Naive thymus-derived CD4-positive, alpha-beta T cell (primary cell): ENCODE results near the gene KLF7. TPM values are rescaled to one million over a fixed set of nuclear protein-coding genes. Genes with fewer than 3 reads are reported as not detected.
"Not testable (repeated sequence)": the region's sequence is repeated elsewhere in the genome, so short reads cannot be mapped to it uniquely, and the experiment has no call there.

Source experiments
- ATAC-seq: fragments of 150-1000 bp; cut with Tn5 transposase; 2 replicates; pipeline ENCODE4 v1.10.0; 2021; ENCODE audit warnings: mild to moderate bottlenecking, moderate library complexity
- CTCF ChIA-PET: fragments of 350-600 bp; sonication (Branson Sonifier 250); formaldehyde crosslinking; loops from one replicate; lab custom pipeline; 2021; ENCODE audit warnings: antibody characterized with exemption; lab: Charles Lee
- POLR2A ChIA-PET: fragments of 350-600 bp; sonication (Branson Sonifier 250); formaldehyde crosslinking; loops from one replicate; lab custom pipeline; 2021; ENCODE audit warnings: antibody characterized with exemption, inconsistent platforms; lab: Charles Lee
- DNase-seq, 9 donors: peaks; one replicate each; pipeline versions ENCODE4 v3.0.0 to v3.0.0-alpha.2; 2020 to 2022; ENCODE audit warnings: mixed read lengths in 1 of 9
- H3K27ac ChIP-seq: one replicate; pipeline ENCODE4 v1.7.0; 2013; ENCODE audit warnings: mild to moderate bottlenecking, low read depth, low read length, moderate library complexity
- H3K27me3 ChIP-seq, 2 donors: one replicate each; pipeline ENCODE4 v1.7.0; 2013; ENCODE audit warnings: low read length in 2 of 2, mild to moderate bottlenecking in 2 of 2, moderate library complexity in 2 of 2; ENCODE audit not compliant: control insufficient read depth in 2 of 2, insufficient read depth in 2 of 2
- H3K36me3 ChIP-seq, 3 experiments: 1 replicate in 2 of 3; 2 replicates in 1 of 3; pipeline ENCODE4 v1.7.0; 2013; ENCODE audit warnings: low read length in 3 of 3, mild to moderate bottlenecking in 3 of 3, moderate library complexity in 1 of 3; ENCODE audit not compliant: insufficient read depth in 3 of 3, control insufficient read depth in 2 of 3
- H3K4me1 ChIP-seq, 2 donors: one replicate each; pipeline ENCODE4 v1.7.0; 2013; ENCODE audit warnings: low read length in 2 of 2, mild to moderate bottlenecking in 2 of 2, moderate library complexity in 1 of 2; ENCODE audit not compliant: control insufficient read depth in 2 of 2, insufficient read depth in 2 of 2
- H3K4me3 ChIP-seq: 2 replicates; pipeline ENCODE4 v1.7.0; 2013; ENCODE audit warnings: mild to moderate bottlenecking, low read length
- H3K9me3 ChIP-seq, 3 experiments: 1 replicate in 2 of 3; 2 replicates in 1 of 3; pipeline ENCODE4 v1.7.0; 2013; ENCODE audit warnings: low read length in 3 of 3; ENCODE audit not compliant: control insufficient read depth in 2 of 3
- H3K27ac Mint-ChIP-seq, 9 donors: one replicate each; pipeline ENCODE4 v1.8.0; 2020 to 2022; ENCODE audit warnings: mixed read lengths in 9 of 9, mild to moderate bottlenecking in 8 of 9, moderate library complexity in 5 of 9, inconsistent platforms in 2 of 9
- H3K27me3 Mint-ChIP-seq, 5 donors: one replicate each; pipeline ENCODE4 v1.8.0; 2021 to 2022; ENCODE audit warnings: mixed read lengths in 5 of 5, mild to moderate bottlenecking in 1 of 5
- H3K36me3 Mint-ChIP-seq, 5 donors: one replicate each; pipeline ENCODE4 v1.8.0; 2020 to 2022; ENCODE audit warnings: mixed read lengths in 5 of 5, mild to moderate bottlenecking in 3 of 5, inconsistent platforms in 1 of 5
- H3K4me1 Mint-ChIP-seq, 7 donors: one replicate each; pipeline ENCODE4 v1.8.0; 2020 to 2022; ENCODE audit warnings: mixed read lengths in 7 of 7, mild to moderate bottlenecking in 3 of 7, inconsistent platforms in 1 of 7
- H3K4me3 Mint-ChIP-seq, 10 donors: one replicate each; pipeline ENCODE4 v1.8.0; 2020 to 2022; ENCODE audit warnings: mild to moderate bottlenecking in 10 of 10, mixed read lengths in 10 of 10, moderate library complexity in 6 of 10, inconsistent platforms in 2 of 10
- H3K9me3 Mint-ChIP-seq, 11 donors: one replicate each; pipeline ENCODE4 v1.8.0; 2020 to 2022; ENCODE audit warnings: mixed read lengths in 11 of 11, mild to moderate bottlenecking in 4 of 11, inconsistent platforms in 1 of 11, moderate library complexity in 1 of 11
- intact Hi-C, 2 donors: fragments of 100-400 bp; cut with micrococcal nuclease; formaldehyde crosslinking; loops; one replicate each; pipeline ENCODE4 v1.15.1; 2023
- microRNA-seq: library from miRNA; unstranded; fragments of <30 nt; microRNA quantifications from one replicate; pipeline ENCODE4 v1.2.0, GENCODE V29; 2022; ENCODE audit warnings: borderline microRNAs expressed
- polyA plus RNA-seq, 2 donors: library from polyadenylated mRNA; unstranded; fragments of 300-500 nt; fragmentation: Illumina TruSeq; gene quantifications; one replicate each; pipeline ENCODE4 v1.2.3, GENCODE V29; 2021
- total RNA-seq, 6 experiments: library from RNA in 5 of 6; stranded (reverse) in 5 of 6; gene quantifications; 1 replicate in 5 of 6; 2 replicates in 1 of 6; pipeline ENCODE4 v1.2.3 and lab custom pipeline; 2021 to 2026

Gene KLF7
- total and polyA plus RNA-seq, 7 experiments from 2014 or later, result 18.7 to 93.3 (median 71.7) TPM

DNA sequence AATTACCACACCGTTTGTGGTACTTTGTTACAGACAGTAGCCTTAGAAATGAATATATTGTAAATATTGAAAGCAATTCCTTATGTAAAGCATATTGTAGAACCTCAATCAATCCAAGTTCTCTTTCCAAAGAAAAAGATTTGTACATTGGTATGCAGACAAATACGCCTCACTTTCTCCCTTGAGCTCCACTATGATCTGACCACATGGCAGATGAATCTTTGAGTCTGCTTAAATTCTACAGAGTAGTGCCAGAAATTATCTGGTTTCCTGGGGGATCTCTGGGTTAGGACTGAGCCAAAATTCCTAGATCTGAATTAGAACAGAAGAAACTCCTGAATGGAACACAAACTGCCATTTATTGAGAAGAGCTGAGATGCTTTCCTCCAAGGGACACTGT lies 127.4 kb downstream of the KLF7 start:
- DNase-seq (no peak), ATAC-seq (no peak)
- no peak overlapping the region for H3K27ac Mint-ChIP-seq
- no peak overlapping the region for H3K4me3 Mint-ChIP-seq
- no peak overlapping the region for H3K27ac ChIP-seq
- H3K4me1 ChIP-seq, result no peaks in the 10 kb centered on the region
- H3K9me3 ChIP-seq, result no peaks in the 10 kb centered on the region
- ChIA-PET POLR2A (no interaction called here), CTCF (no interaction called here)
- no peaks in the 10 kb centered on the region for H3K4me1 Mint-ChIP-seq
- H3K36me3 ChIP-seq, result no peaks in the 10 kb centered on the region
- peaks cover 0 to 8% (median 4%) of the 10 kb centered on the region in 5 donors for H3K27me3 Mint-ChIP-seq
- H3K36me3 Mint-ChIP-seq, result peaks cover 0 to 4% (median 0%) of the 10 kb centered on the region in 5 donors
- peaks cover 0 to 11% (median 7%) of the 10 kb centered on the region in 11 donors for H3K9me3 Mint-ChIP-seq
- intact Hi-C loops, result no loop called here
- no peaks in the 10 kb centered on the region for H3K27me3 ChIP-seq
- no peak overlapping the region for H3K4me3 ChIP-seq

DNA sequence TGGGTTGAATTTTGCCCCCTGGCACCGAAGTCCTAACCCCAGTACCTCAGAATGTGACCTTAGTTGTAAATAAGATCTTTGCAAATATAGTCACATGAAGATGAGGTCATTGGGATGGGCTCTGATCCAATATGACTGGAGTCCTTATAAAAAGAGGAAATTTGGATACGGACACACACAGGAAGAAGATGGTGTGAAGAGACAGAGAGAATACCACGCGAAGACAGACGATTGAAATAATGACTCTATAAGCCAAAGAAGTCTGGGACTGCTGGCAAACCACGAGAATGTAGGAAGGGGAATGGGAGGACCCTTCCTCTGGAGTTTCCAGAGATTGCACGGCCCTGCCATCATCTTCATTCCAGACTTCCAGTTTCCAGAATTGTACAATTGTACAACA lies 127.9 kb downstream of the KLF7 start:
- intact Hi-C loops, result no loop called here
- Mint-ChIP-seq H3K27me3 (peaks cover 0 to 8% (median 4%) of the 10 kb centered on the region in 5 donors), H3K4me1 (no peaks in the 10 kb centered on the region), H3K36me3 (peaks cover 0 to 5% (median 0%) of the 10 kb centered on the region in 5 donors), H3K4me3 (no peak overlapping the region), H3K27ac (no peak overlapping the region), H3K9me3 (peaks cover 3 to 15% (median 11%) of the 10 kb centered on the region in 11 donors)
- POLR2A ChIA-PET, result no interaction called here
- no peaks in the 10 kb centered on the region for H3K4me1 ChIP-seq
- H3K36me3 ChIP-seq, result no peaks in the 10 kb centered on the region
- CTCF ChIA-PET, result no interaction called here
- H3K27me3 ChIP-seq, result no peaks in the 10 kb centered on the region
- H3K9me3 ChIP-seq, result no peaks in the 10 kb centered on the region
- H3K27ac ChIP-seq, result no peak overlapping the region
- H3K4me3 ChIP-seq, result no peak overlapping the region
- DNase-seq (no peak), ATAC-seq (no peak)

DNA sequence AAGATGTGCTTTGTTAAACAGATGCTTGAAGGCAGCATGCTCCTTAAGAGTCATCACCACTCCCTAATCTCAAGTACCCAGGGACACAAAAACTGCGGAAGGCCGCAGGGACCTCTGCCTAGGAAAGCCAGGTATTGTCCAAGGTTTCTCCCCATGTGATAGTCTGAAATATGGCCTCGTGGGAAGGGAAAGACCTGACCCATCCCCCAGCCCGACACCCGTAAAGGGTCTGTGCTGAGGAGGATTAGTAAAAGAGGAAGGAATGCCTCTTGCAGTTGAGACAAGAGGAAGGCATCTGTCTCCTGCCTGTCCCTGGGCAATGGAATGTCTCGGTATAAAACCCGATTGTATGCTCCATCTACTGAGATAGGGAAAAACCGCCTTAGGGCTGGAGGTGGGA lies 128.7 kb downstream of the KLF7 start:
- H3K36me3 Mint-ChIP-seq, H3K4me1 Mint-ChIP-seq, H3K9me3 ChIP-seq, POLR2A ChIA-PET, intact Hi-C loops, H3K27ac Mint-ChIP-seq, DNase-seq, H3K27me3 Mint-ChIP-seq, ATAC-seq, H3K4me3 ChIP-seq, H3K4me3 Mint-ChIP-seq, H3K27ac ChIP-seq, H3K27me3 ChIP-seq, H3K36me3 ChIP-seq, CTCF ChIA-PET, H3K4me1 ChIP-seq: not testable (repeated sequence)
- peaks cover 3 to 21% (median 12%) of the 10 kb centered on the region in 11 donors for H3K9me3 Mint-ChIP-seq

DNA sequence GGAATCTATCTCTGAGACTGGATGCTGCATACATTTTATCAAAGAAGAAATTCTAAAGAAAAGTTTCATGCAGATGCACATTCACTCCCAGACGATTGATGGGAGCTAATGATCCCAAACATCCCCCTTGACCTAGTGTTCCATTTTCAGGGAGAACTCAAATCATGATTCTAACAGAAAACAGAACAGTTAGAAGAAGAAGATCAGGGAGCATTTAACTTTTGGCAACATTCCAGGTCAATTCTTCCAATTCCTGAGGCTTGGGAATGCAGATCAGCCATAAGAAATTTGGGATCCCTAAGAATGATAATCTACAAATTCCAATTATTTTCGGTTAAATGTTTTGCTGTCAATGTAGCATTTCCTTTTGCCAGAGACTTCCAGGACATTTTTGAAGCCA lies 129.9 kb downstream of the KLF7 start:
- H3K36me3 Mint-ChIP-seq, result peaks cover 0 to 5% (median 0%) of the 10 kb centered on the region in 5 donors

DNA sequence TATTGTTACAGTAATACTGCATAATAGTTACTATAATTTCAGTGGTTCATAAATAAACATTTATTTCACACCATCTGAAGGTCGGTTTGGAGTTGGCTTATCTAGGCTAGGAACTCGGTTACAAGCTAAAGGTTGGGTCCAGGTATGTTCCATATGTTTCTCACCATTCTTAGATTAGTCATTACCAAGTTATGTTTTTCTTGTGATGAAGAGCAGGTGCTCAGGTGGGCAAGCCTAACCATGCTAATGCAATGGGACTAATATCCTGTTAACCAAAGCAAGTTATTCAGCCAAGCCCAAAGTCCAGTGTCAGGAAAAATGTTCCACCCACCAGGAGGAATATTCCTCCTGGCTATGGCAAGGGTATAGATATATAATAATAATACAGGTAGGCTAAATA lies 133.3 kb downstream of the KLF7 start:
- ATAC-seq, result no peak
- no peaks in the 10 kb centered on the region for H3K4me1 ChIP-seq
- ChIA-PET CTCF (no interaction called here), POLR2A (no interaction called here)
- intact Hi-C loops, result no loop called here
- Mint-ChIP-seq H3K4me3 (no peak overlapping the region), H3K36me3 (peaks cover 0 to 5% (median 0%) of the 10 kb centered on the region in 5 donors), H3K27me3 (peaks cover 0 to 10% (median 3%) of the 10 kb centered on the region in 5 donors), H3K9me3 (peaks cover 3 to 30% (median 13%) of the 10 kb centered on the region in 11 donors), H3K27ac (no peak overlapping the region), H3K4me1 (no peaks in the 10 kb centered on the region)
- H3K27ac ChIP-seq, result no peak overlapping the region
- H3K27me3 ChIP-seq, result no peaks in the 10 kb centered on the region
- no peaks in the 10 kb centered on the region for H3K9me3 ChIP-seq
- no peak for DNase-seq
- no peak overlapping the region for H3K4me3 ChIP-seq
- H3K36me3 ChIP-seq, result no peaks in the 10 kb centered on the region

More for the DNA sequence above, 129.9 kb downstream of the KLF7 start:
- peaks cover 0 to 12% (median 4%) of the 10 kb centered on the region in 5 donors for H3K27me3 Mint-ChIP-seq
- Histone ChIP-seq H3K9me3 (no peaks in the 10 kb centered on the region), H3K36me3 (no peaks in the 10 kb centered on the region), H3K4me1 (no peaks in the 10 kb centered on the region), H3K27ac (no peak overlapping the region), H3K4me3 (no peak overlapping the region), H3K27me3 (no peaks in the 10 kb centered on the region)
- ATAC-seq (no peak), DNase-seq (no peak)
- POLR2A ChIA-PET, result no interaction called here
- H3K27ac Mint-ChIP-seq, result no peak overlapping the region
- CTCF ChIA-PET, result no interaction called here
- H3K9me3 Mint-ChIP-seq, result peaks cover 3 to 23% (median 12%) of the 10 kb centered on the region in 11 donors
- intact Hi-C loops, result no loop called here
- no peak overlapping the region for H3K4me3 Mint-ChIP-seq
- no peaks in the 10 kb centered on the region for H3K4me1 Mint-ChIP-seq

Small RNA genes within 50 kb of the gene (microRNA-seq; reads per million reads assigned to microRNA genes)
- gene MIR2355, result 23.3 reads per million, percentile 34 among the genes with 10 or more reads in this experiment
- gene MIR7845, result 2.6 reads per million

Other genes with a start within 250 kb of the KLF7 start
- under 1 TPM in 3 of 5 experiments, not detected in 2; 0.30 to 0.51 (median 0.32) TPM for gene CPO, start 226.4 kb downstream of the KLF7 start, total RNA-seq
- gene CPO, start 226.4 kb downstream of the KLF7 start, polyA plus RNA-seq, result not detected